Measurements from ENCODE around the gene LCAT.
"Not testable (repeated sequence)": the region's sequence is repeated elsewhere in the genome, so short reads cannot be mapped to it uniquely, and the experiment has no call there.

LCAT gene

DNA sequence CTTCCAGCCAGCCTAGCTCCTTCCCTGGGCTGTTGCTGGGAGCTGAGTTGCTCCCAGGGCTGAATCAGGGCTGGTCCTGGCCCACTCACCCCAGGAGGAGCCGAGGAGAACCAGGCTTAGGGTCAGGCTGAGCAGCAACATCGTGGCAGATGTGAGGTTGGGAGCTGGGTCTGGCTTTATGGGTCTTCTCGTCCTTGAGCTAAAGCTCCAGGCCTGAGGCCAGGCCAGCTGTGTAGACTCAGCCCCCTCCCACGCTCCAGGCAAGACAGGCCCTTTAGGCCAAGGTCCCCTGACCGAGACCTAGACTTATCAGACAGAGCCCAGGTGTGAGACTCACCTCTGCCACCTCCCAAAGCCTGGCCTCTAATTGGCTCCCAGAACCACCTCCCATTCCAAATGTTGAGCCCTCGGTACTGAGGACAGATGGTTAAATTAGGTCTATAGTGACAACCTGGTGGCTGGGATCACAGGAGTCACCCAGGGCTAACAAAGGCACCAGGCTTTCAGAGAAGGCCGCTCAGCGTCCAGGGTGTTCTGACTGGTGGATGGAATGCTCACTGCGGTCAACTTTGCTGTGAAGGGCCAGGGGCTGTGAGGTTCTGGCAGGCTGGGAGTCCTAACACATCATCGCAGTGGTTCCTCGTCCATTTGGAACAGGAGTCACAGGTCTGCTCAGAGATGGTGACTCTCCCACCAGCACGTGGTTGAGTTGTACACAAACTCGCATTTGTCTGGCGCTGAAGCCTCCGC, 12.0 kb downstream of the LCAT start, which contains the start of gene CTRL:
Gene CTRL, minus strand, starts transcription at position 151 of the 750 bp plus-strand sequence. Its CDS starts 10 bp downstream, at position 141.
- no peak for DNase-seq

- DNase-seq, result no peak
Observed at GRCh38 chr16:67930678-67931211, 13.2 kb downstream of the LCAT start.

GRCh38 chr16:67930191-67930590, 13.7 kb downstream of the LCAT start:
- DNase-seq, result no peak

DNA sequence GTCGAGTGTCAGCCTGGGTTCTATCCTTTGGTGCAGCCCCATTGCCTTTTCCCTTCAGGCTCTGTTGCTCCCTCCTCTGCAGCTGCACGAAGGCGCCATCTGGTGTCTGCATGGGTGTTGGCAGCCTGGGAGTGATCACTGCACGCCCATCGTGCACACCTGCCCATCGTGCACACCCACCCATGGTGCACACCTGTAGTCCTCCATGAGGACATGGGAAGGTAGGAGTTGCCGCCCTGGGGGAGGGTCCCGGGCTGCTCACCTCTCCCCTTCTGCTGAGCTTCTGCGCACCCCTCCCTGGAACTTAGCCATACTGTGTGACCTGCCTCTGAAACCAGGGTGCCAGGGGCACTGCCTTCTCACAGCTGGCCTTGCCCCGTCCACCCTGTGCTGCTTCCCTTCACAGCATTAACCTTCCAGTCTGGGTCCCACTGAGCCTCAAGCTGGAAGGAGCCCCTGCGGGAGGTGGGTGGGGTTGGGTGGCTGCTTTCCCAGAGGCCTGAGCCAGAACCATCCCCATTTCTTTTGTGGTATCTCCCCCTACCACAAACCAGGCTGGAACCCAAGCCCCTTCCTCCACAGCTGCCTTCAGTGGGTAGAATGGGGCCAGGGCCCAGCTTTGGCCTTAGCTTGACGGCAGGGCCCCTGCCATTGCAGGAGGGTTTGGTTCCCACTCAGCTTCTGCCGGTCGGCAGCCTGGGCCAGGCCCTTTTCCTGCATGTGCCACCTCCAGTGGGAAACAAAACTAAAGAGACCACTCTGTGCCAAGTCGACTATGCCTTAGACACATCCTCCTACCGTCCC, 15.2 kb downstream of the LCAT start:
- DNase-seq, result peak; percentile 68

GRCh38 chr16:67928147-67928546, 15.8 kb downstream of the LCAT start:
- no peak for DNase-seq

- no peak for DNase-seq
Observed at GRCh38 chr16:67927131-67927941, 16.6 kb downstream of the LCAT start.

- DNase-seq, result peak; percentile 85
Observed at GRCh38 chr16:67926181-67926750, 17.7 kb downstream of the LCAT start.

DNA sequence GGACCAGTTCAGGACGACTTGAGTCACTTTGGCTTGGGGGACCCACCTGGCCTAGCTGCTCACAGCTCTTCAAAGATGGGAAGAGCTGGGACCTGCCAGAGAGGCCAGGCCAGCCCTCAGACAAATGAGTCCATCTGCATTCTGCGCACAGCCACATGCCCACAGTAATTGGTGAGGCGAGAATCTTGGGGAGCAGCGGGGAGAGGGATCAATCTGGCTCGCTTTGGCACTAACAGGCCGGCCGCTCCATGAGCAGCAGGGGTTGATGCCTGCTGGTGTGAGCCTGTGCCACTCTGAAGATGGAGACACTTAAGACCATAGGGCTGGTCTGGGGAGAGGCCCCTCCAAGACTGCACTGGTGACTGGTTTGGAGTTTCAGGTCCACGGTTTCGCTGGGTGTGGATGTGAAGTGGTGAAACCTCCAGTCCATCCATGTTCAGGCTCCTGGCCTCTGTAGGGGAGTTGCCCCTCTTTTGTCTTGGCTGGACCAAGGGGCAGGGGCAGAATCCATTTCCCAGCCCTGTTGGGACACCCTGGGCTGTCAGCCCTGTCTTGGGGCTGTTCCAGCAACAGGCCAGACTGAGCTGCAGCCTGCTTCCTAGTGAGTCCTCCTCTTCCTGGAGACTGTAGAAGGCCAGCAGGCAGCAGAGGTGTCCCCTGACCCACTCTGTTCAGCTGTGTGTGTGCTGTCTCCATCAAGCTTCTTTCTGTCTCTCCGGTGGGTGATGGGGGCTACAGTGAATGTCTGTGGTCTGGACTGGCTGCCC, 19.6 kb downstream of the LCAT start:
- no peak for DNase-seq

DNA sequence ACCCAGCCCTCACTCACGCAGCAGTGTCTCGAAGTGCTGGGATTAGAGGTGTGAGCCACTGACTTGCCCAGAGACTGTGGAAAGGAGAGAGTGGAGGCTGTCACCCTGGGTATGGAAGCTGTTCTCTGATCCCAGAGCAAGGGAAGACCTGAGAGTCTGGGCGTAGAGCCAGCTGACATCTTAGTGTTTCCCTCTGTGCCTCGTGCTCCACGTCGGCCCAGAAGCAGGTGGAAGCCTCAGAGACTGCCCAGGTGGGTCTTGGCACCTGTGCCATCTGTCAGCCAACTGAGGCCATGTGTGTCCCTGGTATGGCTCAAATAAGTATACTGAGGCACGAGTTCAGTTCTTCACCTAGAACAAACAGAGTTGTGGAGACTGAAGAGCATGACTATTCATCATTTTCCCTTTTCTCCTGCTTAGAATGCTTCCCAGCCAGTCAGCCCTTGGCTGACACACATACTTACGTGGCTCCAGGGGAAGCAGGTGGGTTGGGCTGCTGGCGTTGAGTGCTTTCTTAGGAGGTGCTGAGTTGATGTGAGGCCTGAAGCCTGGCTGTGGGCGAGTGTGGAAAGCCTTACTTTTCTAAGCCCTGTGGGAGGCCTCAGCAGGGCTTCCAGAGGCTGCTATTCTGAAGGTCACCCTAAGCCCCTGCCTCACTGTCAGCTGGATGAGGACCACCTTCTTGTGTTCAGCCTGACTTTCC, 20.4 kb downstream of the LCAT start:
- no peak for DNase-seq

DNA sequence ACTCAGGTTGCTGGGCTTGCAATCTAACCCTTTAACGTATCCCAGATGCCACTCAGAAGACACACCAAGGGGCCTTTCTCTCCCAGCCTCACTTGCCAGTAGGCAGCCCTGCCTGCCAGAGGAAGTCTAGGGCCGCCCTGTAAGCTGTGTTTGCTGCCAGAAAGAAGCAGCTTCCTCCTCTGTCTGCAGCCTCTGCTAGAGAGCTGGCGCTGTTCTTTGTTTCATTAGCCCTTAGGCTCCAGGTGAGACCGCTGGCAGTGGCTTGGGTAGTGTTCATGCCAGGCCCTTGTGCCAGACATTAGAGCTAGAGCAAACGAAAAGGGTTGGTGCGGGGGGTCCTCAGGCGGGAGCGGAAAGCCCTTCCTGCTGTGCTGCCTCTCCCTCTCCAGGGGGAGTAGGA, 21.2 kb downstream of the LCAT start:
- no peak for DNase-seq

- DNase-seq, result no peak
Observed at GRCh38 chr16:67922221-67922620, 21.7 kb downstream of the LCAT start.

GRCh38 chr16:67919622-67920221, 24.2 kb downstream of the LCAT start:
- no peak for DNase-seq

DNA sequence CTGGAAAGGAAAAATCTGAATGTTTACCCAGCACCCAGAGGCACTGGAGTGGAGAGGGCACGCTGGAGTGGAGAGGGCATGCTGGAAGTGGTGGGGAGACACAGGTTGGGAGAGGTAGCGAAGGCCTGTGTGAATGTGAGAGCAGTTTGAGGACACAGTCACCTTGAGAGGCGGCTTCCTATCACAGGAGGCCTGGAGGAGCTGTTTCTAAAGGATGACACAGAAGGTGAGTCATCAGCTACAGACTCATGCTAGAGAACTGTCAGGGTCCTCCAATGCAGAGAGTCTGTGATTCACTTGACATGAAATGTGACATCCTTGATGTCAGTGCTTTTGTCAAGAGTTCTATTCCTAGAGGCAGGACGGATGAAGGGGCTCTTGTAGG, 26.1 kb downstream of the LCAT start:
- DNase-seq, result no peak

- DNase-seq, result no peak
Observed at GRCh38 chr16:67917140-67917851, 26.6 kb downstream of the LCAT start.

DNA sequence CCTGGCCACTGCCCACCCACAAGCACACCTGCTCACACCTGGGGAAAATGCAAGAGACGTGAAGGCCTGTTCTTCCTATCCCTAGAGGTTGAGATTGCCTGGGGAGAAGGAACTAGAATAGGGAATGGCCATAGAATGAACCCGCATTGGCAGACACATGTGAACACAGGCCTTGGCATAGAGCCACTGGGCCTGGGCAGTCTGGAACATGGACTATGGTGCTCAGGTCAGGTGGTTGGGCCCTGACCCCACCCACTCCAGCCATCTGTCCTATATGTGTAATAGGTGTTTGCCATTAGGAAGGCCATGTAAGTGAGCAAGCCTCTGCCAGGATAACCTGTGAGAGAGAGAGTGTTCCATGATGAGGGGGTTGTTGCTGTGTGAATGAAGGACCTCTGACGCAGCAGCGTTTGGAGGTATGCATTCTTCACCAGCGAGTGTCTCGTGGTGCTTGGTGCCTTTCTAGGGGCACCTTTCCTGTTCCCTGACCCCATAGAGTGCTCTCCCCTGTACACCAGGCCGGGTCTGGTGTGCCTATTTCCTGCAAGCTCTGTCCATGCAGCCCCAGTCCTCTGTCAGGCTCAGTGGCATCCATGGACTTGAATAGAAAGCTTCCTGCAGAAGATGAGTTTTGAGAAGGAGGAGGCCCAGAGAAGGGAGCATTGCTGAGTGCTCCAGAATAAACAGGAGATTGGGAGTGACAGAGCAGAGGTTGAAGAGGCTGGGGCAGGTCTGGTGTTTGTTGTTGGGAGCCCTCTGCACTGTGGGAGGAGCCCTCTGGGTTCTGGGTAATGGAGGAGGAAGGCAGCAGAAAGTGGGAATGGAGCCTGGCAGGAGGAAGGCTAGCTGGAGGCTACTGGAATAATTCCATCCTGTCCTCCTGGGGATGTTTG, 27.8 kb downstream of the LCAT start:
- DNase-seq, result no peak

DNA sequence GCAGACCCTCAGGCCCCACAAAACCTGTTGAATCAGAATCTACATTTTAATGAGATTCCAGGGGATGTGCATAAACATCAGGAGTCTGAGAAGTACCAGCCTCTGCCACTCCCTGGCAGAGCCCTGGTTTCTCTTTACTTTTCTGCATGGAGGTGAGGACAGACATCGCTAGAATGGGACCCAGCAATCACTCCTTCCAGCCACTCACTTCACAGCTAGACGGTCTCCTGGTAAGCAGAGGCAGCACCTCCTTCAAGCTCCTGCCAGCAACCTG, 28.5 kb downstream of the LCAT start:
- not testable (repeated sequence) for DNase-seq

DNA sequence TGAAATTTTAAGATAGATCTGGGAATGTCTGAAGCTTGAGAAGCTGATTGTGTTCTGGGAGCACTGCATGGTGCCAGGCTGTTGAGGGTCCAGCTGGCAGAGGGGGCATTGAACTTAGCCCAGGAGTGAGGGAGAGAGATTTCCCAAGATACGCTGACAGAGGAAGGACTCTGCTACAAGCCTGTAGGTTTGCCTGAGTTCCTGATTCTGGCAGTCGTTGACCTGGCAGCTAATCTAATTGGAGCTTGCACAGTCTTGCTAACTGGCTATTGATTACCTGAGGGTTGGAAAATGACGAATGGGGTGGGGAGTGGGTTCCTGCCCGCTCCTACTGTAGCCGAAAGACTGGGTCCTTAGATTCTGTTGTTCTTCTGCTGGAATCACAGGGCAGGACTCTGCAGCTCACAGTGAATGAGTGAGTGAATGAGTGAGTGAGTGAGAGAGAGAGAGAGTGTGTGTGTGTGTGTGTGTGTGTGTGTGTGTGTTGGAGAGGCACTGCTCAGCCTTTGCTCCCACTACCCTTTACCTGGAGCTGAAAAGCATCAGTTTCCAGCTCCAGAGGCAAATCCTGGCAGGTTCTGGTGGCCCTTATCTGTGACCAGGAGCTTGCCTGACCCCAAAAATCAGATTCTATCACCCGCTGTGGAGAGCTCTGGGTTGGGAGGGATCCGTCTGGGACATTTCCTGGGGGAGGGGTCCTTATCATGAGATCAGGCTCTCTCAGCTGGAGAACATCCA, 29.0 kb downstream of the LCAT start:
- no peak for DNase-seq

GRCh38 chr16:67910158-67910557, 33.8 kb downstream of the LCAT start:
- no peak for DNase-seq

Measured in NCI-H1436 (cell line).